Measurements from ENCODE around the gene SELENOF. TPM values are rescaled to one million over a fixed set of nuclear protein-coding genes. Genes with fewer than 3 reads are reported as not detected.

The SELENOF gene
- total and polyA plus RNA-seq, 2 of the 13 experiments (the other 11 are each of a cell fraction or from before 2014, with no cell fraction given), result 133 to 163 TPM

DNA sequence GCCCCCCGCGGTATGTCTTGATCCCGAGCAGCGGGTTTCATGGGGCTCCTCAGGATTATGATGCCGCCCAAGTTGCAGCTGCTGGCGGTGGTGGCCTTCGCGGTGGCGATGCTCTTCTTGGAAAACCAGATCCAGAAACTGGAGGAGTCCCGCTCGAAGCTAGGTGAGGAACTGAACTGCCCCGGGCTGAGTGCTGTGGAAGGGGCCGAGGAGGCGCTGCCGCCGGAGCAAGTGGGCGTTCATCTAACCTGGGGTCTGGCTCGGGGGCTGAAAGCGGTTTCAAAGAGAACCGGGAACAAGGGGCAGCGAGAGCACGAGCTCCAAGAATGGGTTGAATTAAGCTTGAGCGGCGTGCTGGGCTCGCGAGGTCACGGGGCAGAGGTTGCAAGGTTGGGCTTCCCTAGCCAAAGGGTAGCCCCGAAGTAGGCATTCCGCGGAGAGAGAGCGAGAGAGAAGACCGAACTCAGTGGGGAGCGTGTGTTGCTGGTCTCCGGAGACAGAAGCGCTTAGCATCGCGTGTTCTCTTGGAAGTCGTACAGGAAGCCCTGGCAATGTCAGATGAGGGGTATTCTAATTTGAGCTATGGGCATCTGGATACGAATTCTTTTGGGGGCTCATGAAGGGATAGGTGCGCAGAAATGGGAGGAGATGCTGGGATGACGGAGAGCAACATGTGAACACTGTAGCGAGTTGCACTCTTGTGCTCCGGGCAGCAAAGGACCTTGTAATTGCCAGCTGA is 1.2 kb upstream of the SELENOF start (continued):
- no peak for TF ChIP-seq PBX2 (CRISPR knock-in tag; IDR thresholded peaks at IDR 0.05)
- TF ChIP-seq NR2F1 (CRISPR knock-in tag; IDR thresholded peaks at IDR 0.05), result peak in 1 of 2 experiments; percentile 15; a peak in 1 of 4 replicates
- TF ChIP-seq HNRNPL (IDR thresholded peaks at IDR 0.05; ENCODE audit: low read depth, low read length), result no peak
- no peak for TF ChIP-seq KAT8 (CRISPR knock-in tag; IDR thresholded peaks at IDR 0.05)
- no peak for TF ChIP-seq IRX3 (CRISPR knock-in tag; IDR thresholded peaks at IDR 0.05; ENCODE audit: borderline replicate concordance, low read depth)
- TF ChIP-seq TFDP1 (CRISPR knock-in tag; IDR thresholded peaks at IDR 0.05; ENCODE audit: borderline replicate concordance), result no peak
- TF ChIP-seq PCBP1 (IDR thresholded peaks at IDR 0.05; ENCODE audit: borderline replicate concordance, low read depth, low read length), result no peak
- TF ChIP-seq AGO1 (IDR thresholded peaks at IDR 0.05; ENCODE audit: low read depth, low read length, poor library complexity, severe bottlenecking), result peak; percentile 43
- TF ChIP-seq RFX1 (IDR thresholded peaks at IDR 0.05), result no peak
- no peak for TF ChIP-seq ZNF605 (CRISPR knock-in tag; IDR thresholded peaks at IDR 0.05)
- TF ChIP-seq, protein P1, sequence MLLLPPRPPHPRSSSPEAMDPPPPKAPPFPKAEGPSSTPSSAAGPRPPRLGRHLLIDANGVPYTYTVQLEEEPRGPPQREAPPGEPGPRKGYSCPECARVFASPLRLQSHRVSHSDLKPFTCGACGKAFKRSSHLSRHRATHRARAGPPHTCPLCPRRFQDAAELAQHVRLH (CRISPR knock-in tag; IDR thresholded peaks at IDR 0.05; ENCODE audit: borderline replicate concordance, low read depth), result 0 out of 2 replicates have a peak, but pooled peaks have one; percentile 15
- no peak for TF ChIP-seq MEF2D (CRISPR knock-in tag; IDR thresholded peaks at IDR 0.05)
- TF ChIP-seq THYN1 (CRISPR knock-in tag; IDR thresholded peaks at IDR 0.05; ENCODE audit: borderline replicate concordance, low read depth), result no peak
- TF ChIP-seq NR2F2 (IDR thresholded peaks at IDR 0.05; ENCODE audit: borderline replicate concordance, low read depth), result no peak
- TF ChIP-seq ZNF550 (CRISPR knock-in tag; IDR thresholded peaks at IDR 0.05; ENCODE audit: borderline replicate concordance), result no peak
- TF ChIP-seq SIN3A (IDR thresholded peaks at IDR 0.05; ENCODE audit: borderline replicate concordance, low read depth, low read length), result peak; percentile 44; the same call in 1 of the 2 replicates
- no peak for TF ChIP-seq MBNL3 (CRISPR knock-in tag; conservative IDR thresholded peaks at IDR 0.05)
- 0 out of 2 replicates have a peak, but pooled peaks have one; percentile 11 for TF ChIP-seq PATZ1 (CRISPR knock-in tag; IDR thresholded peaks at IDR 0.05)
- TF ChIP-seq RFX5 (IDR thresholded peaks at IDR 0.05; ENCODE audit: low read depth, low read length), result no peak
- TF ChIP-seq ZNF784 (CRISPR knock-in tag; IDR thresholded peaks at IDR 0.05; ENCODE audit: borderline replicate concordance), result no peak
- no peak for TF ChIP-seq ZNF691 (CRISPR knock-in tag; IDR thresholded peaks at IDR 0.05; ENCODE audit: borderline replicate concordance, low read depth)
- TF ChIP-seq ZNF572 (CRISPR knock-in tag; IDR thresholded peaks at IDR 0.05), result no peak
- TF ChIP-seq, protein P2, sequence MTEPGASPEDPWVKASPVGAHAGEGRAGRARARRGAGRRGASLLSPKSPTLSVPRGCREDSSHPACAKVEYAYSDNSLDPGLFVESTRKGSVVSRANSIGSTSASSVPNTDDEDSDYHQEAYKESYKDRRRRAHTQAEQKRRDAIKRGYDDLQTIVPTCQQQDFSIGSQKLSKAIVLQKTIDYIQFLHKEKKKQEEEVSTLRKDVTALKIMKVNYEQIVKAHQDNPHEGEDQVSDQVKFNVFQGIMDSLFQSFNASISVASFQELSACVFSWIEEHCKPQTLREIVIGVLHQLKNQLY (CRISPR knock-in tag; IDR thresholded peaks at IDR 0.05), result no peak
